ENCODE results near the gene STX17. TPM values are rescaled to one million over a fixed set of nuclear protein-coding genes. Genes with fewer than 3 reads are reported as not detected.

STX17 gene
- total RNA-seq (2022; extraction: Qiagen RNA extraction): 6.4 to 9.6 TPM (median 8.6 TPM) in 5 replicates

GRCh38 chr9:99906403-99907207 is at the start of gene STX17:
STX17 (plus strand) TSS chr9:99906654; CDS start chr9:99915240, 8,586 bp downstream.

Other genes starting within 250 kb of the STX17 start
- gene NR4A3, start 84.8 kb upstream of the STX17 start, total RNA-seq (2022; extraction: Qiagen RNA extraction): 1.5 to 2.1 TPM (median 1.9 TPM) in 5 replicates
- 14.3 to 15.8 TPM (median 15.0 TPM) in 5 replicates for gene ERP44, start 192.3 kb downstream of the STX17 start, total RNA-seq (2022; extraction: Qiagen RNA extraction)
- 7.3 to 10.4 TPM (median 9.1 TPM) in 5 replicates for gene INVS, start 192.6 kb downstream of the STX17 start, total RNA-seq (2022; extraction: Qiagen RNA extraction)